SK-N-SH treated with all-trans-retinoic acid at 6 μM for 48 hours (cell line): ENCODE measurements around the gene SPRING1.

Source experiments
- ATAC-seq: fragments of 200-7000 bp; cut with Tn5 transposase; 3 replicates; pipeline ENCODE4 v1.9.1; 2020; ENCODE audit warnings: mild to moderate bottlenecking, moderate library complexity
- BACH2 ChIP-seq: fragments of 250-450 bp; sonication (Bioruptor Pico); IDR thresholded peaks from 2 replicates; pipeline ENCODE4 v1.9.0; 2021; ENCODE audit warnings: mild to moderate bottlenecking, borderline replicate concordance
- CREB5 ChIP-seq: fragments of 250-450 bp; sonication (Bioruptor Pico); IDR thresholded peaks from 2 replicates; pipeline ENCODE4 v1.5.1; 2020; ENCODE audit warnings: low read depth, mild to moderate bottlenecking, moderate library complexity
- CSDC2 ChIP-seq: fragments of 250-450 bp; sonication (Bioruptor Pico); IDR thresholded peaks from 2 replicates; pipeline ENCODE4 v1.5.0; 2020; ENCODE audit warnings: mild to moderate bottlenecking, moderate library complexity
- ESRRG ChIP-seq: fragments of 250-450 bp; sonication (Bioruptor Pico); IDR thresholded peaks from 2 replicates; pipeline ENCODE4 v1.6.1; 2021; ENCODE audit warnings: mild to moderate bottlenecking
- GLIS3 ChIP-seq: fragments of 250-450 bp; sonication (Bioruptor Pico); IDR thresholded peaks from 2 replicates; pipeline ENCODE4 v1.5.0; 2020; ENCODE audit warnings: mild to moderate bottlenecking, moderate library complexity
- POU6F1 ChIP-seq: fragments of 250-450 bp; sonication (Bioruptor Pico); IDR thresholded peaks from 2 replicates; pipeline ENCODE4 v1.8.0; 2021; ENCODE audit warnings: low read depth, mild to moderate bottlenecking, moderate library complexity, borderline replicate concordance
- PPARA ChIP-seq: fragments of 250-450 bp; sonication (Bioruptor Pico); IDR thresholded peaks from 2 replicates; pipeline ENCODE4 v1.5.0; 2020; ENCODE audit warnings: mild to moderate bottlenecking, borderline replicate concordance
- SNAI2 ChIP-seq: fragments of 250-450 bp; sonication (Bioruptor Pico); IDR thresholded peaks from 2 replicates; pipeline ENCODE4 v1.5.0; 2020; ENCODE audit warnings: mild to moderate bottlenecking, moderate library complexity
- TCF4 ChIP-seq: fragments of 250-450 bp; sonication (Bioruptor Pico); IDR thresholded peaks from 2 replicates; pipeline ENCODE4 v1.8.0; 2021; ENCODE audit warnings: mild to moderate bottlenecking, moderate library complexity, borderline replicate concordance
- TOX ChIP-seq: fragments of 250-450 bp; sonication (Bioruptor Pico); IDR thresholded peaks from 2 replicates; pipeline ENCODE4 v1.8.0; 2021; ENCODE audit warnings: mild to moderate bottlenecking, moderate library complexity, borderline replicate concordance
- TSHZ2 ChIP-seq: fragments of 250-450 bp; sonication (Bioruptor Pico); IDR thresholded peaks from 2 replicates; pipeline ENCODE4 v1.5.0; 2020; ENCODE audit warnings: mild to moderate bottlenecking, moderate library complexity
- ZFP3 ChIP-seq: fragments of 250-450 bp; sonication (Bioruptor Pico); IDR thresholded peaks from 2 replicates; pipeline ENCODE4 v1.5.0; 2020; ENCODE audit warnings: mild to moderate bottlenecking, moderate library complexity
- ZFP30 ChIP-seq: fragments of 450-650 bp; formaldehyde crosslinking; IDR thresholded peaks from 2 replicates; pipeline ENCODE4 v1.5.0; 2022; ENCODE audit warnings: mild to moderate bottlenecking, moderate library complexity
- ZNF565 ChIP-seq: fragments of 450-650 bp; formaldehyde crosslinking; conservative IDR thresholded peaks from 2 replicates; pipeline ENCODE4 v1.5.0; 2020; ENCODE audit warnings: low read depth, mild to moderate bottlenecking, moderate library complexity
- ZNF70 ChIP-seq: fragments of 450-650 bp; formaldehyde crosslinking; IDR thresholded peaks from 2 replicates; pipeline ENCODE4 v1.5.0; 2020; ENCODE audit warnings: mild to moderate bottlenecking, moderate library complexity
- ZNF8 ChIP-seq: fragments of 450-650 bp; formaldehyde crosslinking; IDR thresholded peaks from 2 replicates; pipeline ENCODE4 v1.5.0; 2020; ENCODE audit warnings: mild to moderate bottlenecking, moderate library complexity
- TF ChIP-seq, protein P1 (sequence below): fragments of 250-450 bp; sonication (Bioruptor Pico); IDR thresholded peaks from 2 replicates; pipeline ENCODE4 v1.5.1; 2021; ENCODE audit warnings: mild to moderate bottlenecking, moderate library complexity
- TF ChIP-seq, protein P2 (sequence below): fragments of 250-450 bp; sonication (Bioruptor Pico); IDR thresholded peaks from 2 replicates; pipeline ENCODE4 v1.8.0; 2020; ENCODE audit warnings: mild to moderate bottlenecking, moderate library complexity, borderline replicate concordance

The SPRING1 gene

GRCh38 chr12:116735084-116735483 lies 2.8 kb downstream of the SPRING1 start (continued):
- no peak for TF ChIP-seq POU6F1 (CRISPR knock-in tag)
- TF ChIP-seq GLIS3 (CRISPR knock-in tag) = no peak
- no peak for TF ChIP-seq ZFP3
- TF ChIP-seq, all 23 proteins: peak for 0

DNA sequence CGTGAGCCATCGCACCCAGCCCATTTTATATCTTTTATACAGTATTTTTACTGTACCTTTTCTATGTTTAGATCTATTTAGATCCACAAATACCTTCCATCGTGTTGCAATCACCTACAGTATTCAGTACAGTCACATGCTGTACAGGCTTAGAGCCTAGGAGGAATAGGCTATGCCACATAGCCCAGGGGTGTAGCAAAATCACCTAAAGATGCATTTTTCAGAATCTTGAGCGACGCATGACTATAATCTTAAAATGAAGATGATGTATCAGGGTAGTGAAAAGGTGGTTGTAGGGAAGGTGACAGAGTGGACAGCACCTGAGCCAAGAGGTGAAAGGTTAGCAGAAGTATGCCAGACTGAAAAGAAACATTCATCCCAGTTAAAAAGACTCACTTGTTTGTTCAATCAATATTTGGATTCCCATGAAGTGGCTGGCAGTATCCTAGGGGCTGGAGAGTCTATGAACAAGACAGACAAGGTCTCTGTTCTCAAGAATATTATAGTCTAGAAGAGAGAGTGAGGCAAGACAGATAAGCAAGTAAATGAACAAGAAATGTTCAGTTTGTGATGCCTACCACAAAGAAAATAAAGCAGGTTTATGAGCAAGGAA lies 3.6 kb downstream of the SPRING1 start:
- TF ChIP-seq POU6F1 (CRISPR knock-in tag) (no peak), BACH2 (CRISPR knock-in tag) (no peak), CREB5 (CRISPR knock-in tag) (no peak), GLIS3 (CRISPR knock-in tag) (no peak), ZNF8 (CRISPR knock-in tag) (no peak), ESRRG (CRISPR knock-in tag) (no peak), PPARA (CRISPR knock-in tag) (no peak), ZFP3 (no peak), SNAI2 (CRISPR knock-in tag) (no peak), ZNF70 (no peak), ZFP30 (CRISPR knock-in tag) (no peak), ZNF565 (CRISPR knock-in tag) (no peak)
- TF ChIP-seq, protein P1, sequence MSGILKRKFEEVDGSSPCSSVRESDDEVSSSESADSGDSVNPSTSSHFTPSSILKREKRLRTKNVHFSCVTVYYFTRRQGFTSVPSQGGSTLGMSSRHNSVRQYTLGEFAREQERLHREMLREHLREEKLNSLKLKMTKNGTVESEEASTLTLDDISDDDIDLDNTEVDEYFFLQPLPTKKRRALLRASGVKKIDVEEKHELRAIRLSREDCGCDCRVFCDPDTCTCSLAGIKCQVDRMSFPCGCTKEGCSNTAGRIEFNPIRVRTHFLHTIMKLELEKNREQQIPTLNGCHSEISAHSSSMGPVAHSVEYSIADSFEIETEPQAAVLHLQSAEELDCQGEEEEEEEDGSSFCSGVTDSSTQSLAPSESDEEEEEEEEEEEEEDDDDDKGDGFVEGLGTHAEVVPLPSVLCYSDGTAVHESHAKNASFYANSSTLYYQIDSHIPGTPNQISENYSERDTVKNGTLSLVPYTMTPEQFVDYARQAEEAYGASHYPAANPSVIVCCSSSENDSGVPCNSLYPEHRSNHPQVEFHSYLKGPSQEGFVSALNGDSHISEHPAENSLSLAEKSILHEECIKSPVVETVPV (CRISPR knock-in tag) = no peak
- no peak for ATAC-seq

DNA sequence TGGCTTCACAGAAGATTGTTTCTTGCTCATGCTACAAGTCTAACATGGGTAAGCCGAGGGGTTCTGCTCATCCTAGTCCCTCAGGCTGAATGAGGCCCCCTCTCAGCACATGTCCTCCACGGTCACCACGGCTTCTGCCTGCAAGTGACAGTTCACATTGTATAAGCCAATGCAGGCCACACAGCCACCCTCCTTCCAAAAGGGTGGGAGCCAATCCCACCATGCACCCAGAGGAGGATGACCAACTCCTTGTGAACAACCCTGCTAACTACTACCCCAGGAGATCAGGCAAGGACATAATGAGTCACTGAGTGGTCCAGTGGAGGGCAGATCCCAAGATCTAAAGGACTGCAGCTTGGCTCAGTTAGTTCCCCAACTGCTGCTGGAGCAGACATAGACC lies 6.1 kb downstream of the SPRING1 start:
- no peak for ATAC-seq

DNA sequence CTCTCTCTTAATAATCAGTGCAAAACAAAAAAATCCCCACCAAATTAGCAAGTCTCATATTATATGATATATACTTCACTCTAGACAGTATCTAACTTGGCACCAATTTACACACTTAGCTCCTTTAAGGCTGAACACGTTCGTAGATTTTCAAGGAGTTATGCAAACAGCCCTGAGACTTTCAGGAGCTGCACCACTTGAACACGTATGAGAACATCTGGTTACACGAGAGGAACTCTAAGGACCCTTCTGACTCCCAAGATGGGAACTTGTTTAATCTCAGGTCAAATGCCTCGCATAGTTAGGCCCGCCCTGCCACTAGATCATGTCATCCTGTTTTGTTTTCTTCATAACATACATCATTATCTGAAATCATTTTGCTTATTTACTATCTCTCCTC lies 10.0 kb downstream of the SPRING1 start:
- no peak for ATAC-seq
- TF ChIP-seq CSDC2 (CRISPR knock-in tag) (no peak), TOX (CRISPR knock-in tag) (no peak), ESRRG (CRISPR knock-in tag) (no peak), TCF4 (CRISPR knock-in tag) (no peak), TSHZ2 (CRISPR knock-in tag) (no peak), CREB5 (CRISPR knock-in tag) (no peak), ZNF70 (no peak), ZNF8 (CRISPR knock-in tag) (no peak), POU6F1 (CRISPR knock-in tag) (no peak)
- TF ChIP-seq, protein P1 (CRISPR knock-in tag) = no peak

More for the DNA sequence above, 6.1 kb downstream of the SPRING1 start:
- TF ChIP-seq, protein P2, sequence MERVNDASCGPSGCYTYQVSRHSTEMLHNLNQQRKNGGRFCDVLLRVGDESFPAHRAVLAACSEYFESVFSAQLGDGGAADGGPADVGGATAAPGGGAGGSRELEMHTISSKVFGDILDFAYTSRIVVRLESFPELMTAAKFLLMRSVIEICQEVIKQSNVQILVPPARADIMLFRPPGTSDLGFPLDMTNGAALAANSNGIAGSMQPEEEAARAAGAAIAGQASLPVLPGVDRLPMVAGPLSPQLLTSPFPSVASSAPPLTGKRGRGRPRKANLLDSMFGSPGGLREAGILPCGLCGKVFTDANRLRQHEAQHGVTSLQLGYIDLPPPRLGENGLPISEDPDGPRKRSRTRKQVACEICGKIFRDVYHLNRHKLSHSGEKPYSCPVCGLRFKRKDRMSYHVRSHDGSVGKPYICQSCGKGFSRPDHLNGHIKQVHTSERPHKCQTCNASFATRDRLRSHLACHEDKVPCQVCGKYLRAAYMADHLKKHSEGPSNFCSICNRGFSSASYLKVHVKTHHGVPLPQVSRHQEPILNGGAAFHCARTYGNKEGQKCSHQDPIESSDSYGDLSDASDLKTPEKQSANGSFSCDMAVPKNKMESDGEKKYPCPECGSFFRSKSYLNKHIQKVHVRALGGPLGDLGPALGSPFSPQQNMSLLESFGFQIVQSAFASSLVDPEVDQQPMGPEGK (CRISPR knock-in tag) = no peak
- no peak for TF ChIP-seq ZFP30 (CRISPR knock-in tag)
- TF ChIP-seq, all 23 proteins: peak for 0
